ENCODE measurements around the gene AKR1C1.
"Not testable (repeated sequence)": the region's sequence is repeated elsewhere in the genome, so short reads cannot be mapped to it uniquely, and the experiment has no call there.

AKR1C1 gene

DNA sequence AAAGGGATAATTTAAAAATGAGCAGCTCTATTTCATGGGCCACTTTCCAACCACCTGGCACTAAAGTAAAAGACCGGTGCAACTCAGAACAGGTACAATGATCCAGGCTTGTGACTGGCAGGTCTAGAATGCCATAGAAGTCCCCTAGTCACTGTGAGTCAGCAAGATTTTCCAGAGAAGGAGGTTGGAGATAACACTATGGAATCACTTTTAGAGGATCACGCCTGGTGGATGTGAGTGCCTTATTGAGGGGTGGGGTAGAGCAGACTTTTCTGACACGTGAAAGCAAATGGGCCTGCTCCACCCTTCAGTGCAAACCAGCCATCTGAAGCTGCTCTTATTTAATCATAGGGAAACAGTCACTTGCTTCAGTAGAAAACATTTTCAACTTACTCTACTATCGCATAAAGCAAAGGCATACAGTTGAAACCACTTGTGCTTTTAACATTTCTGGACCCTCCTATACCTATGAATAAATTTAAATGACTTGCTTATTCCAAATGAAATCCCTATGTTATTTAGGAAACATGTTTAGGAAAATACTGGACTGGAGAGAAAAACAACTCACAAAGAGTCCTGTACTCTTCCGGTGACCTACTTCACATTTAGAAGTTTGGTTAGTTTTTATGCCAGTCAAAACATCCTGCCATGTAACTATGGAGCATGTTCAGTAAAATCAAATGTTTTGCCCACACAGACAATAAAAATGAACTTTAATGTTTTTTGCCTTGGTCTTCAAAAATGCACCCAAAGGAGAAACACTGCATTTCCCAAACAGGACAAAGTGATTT, 21.5 kb upstream of the AKR1C1 start:
- TF ChIP-seq, protein P1, sequence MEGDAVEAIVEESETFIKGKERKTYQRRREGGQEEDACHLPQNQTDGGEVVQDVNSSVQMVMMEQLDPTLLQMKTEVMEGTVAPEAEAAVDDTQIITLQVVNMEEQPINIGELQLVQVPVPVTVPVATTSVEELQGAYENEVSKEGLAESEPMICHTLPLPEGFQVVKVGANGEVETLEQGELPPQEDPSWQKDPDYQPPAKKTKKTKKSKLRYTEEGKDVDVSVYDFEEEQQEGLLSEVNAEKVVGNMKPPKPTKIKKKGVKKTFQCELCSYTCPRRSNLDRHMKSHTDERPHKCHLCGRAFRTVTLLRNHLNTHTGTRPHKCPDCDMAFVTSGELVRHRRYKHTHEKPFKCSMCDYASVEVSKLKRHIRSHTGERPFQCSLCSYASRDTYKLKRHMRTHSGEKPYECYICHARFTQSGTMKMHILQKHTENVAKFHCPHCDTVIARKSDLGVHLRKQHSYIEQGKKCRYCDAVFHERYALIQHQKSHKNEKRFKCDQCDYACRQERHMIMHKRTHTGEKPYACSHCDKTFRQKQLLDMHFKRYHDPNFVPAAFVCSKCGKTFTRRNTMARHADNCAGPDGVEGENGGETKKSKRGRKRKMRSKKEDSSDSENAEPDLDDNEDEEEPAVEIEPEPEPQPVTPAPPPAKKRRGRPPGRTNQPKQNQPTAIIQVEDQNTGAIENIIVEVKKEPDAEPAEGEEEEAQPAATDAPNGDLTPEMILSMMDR (IDR thresholded peaks at IDR 0.05): no peak
- H3K4me3 ChIP-seq (ENCODE audit: low read depth in 1 of 2, low read length in 1 of 2): no peak overlapping the region
- no peaks in the 10 kb centered on the region for H3K4me1 ChIP-seq (ENCODE audit: control insufficient read depth in 1 of 2, insufficient read depth in 1 of 2, low read depth in 1 of 2, low read length in 1 of 2)
- H3K27me3 ChIP-seq: no peaks in the 10 kb centered on the region
- no peaks in the 10 kb centered on the region for H3K36me3 ChIP-seq
- no peak overlapping the region for H3K27ac ChIP-seq
- no peaks in the 10 kb centered on the region for H3K9me3 ChIP-seq

- not testable (repeated sequence) for H3K9me3 ChIP-seq; H3K4me3 ChIP-seq (ENCODE audit: low read depth in 1 of 2, low read length in 1 of 2); H3K27me3 ChIP-seq; H3K36me3 ChIP-seq; H3K4me1 ChIP-seq (ENCODE audit: control insufficient read depth in 1 of 2, insufficient read depth in 1 of 2, low read depth in 1 of 2, low read length in 1 of 2); H3K27ac ChIP-seq
These were observed 20.3 kb upstream of the AKR1C1 start for GRCh38 chr10:4942931-4943330.

- not testable (repeated sequence) for H3K27me3 ChIP-seq; H3K4me3 ChIP-seq (ENCODE audit: low read depth in 1 of 2, low read length in 1 of 2); H3K9me3 ChIP-seq; H3K36me3 ChIP-seq; H3K27ac ChIP-seq; H3K4me1 ChIP-seq (ENCODE audit: control insufficient read depth in 1 of 2, insufficient read depth in 1 of 2, low read depth in 1 of 2, low read length in 1 of 2)
These were observed 19.8 kb upstream of the AKR1C1 start for GRCh38 chr10:4943416-4943815.

GRCh38 chr10:4943821-4944220, 19.4 kb upstream of the AKR1C1 start:
- Histone ChIP-seq H3K4me1 (ENCODE audit: control insufficient read depth in 1 of 2, insufficient read depth in 1 of 2, low read depth in 1 of 2, low read length in 1 of 2) (no peaks in the 10 kb centered on the region), H3K36me3 (no peaks in the 10 kb centered on the region), H3K27ac (no peak overlapping the region), H3K27me3 (no peaks in the 10 kb centered on the region), H3K4me3 (ENCODE audit: low read depth in 1 of 2, low read length in 1 of 2) (no peak overlapping the region), H3K9me3 (no peaks in the 10 kb centered on the region)
- TF ChIP-seq, protein P1 (IDR thresholded peaks at IDR 0.05): no peak

DNA sequence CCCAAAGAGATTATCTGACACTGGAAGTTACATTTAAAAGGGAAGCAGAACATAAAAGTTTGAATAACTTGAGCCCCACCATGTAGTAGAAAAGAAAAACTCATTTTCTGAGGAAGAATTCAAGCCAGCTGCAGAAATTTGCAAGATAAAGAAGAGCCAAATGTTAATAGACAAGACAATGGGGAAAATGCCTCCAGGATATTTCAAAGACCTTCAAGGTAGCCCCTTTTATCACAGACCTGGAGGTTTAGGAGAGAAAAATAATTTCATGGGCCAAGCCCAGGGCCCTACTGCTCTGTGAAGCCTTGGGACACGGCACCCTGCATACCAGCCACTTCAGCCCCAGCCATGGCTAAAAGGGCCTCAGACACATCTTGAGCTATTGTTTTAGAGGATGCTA, 18.4 kb upstream of the AKR1C1 start:
- no peaks in the 10 kb centered on the region for H3K4me1 ChIP-seq (ENCODE audit: control insufficient read depth in 1 of 2, insufficient read depth in 1 of 2, low read depth in 1 of 2, low read length in 1 of 2)
- H3K27ac ChIP-seq: no peak overlapping the region
- H3K36me3 ChIP-seq: no peaks in the 10 kb centered on the region
- no peaks in the 10 kb centered on the region for H3K27me3 ChIP-seq
- H3K9me3 ChIP-seq: no peaks in the 10 kb centered on the region
- H3K4me3 ChIP-seq (ENCODE audit: low read depth in 1 of 2, low read length in 1 of 2): no peak overlapping the region
- TF ChIP-seq, protein P1 (IDR thresholded peaks at IDR 0.05): no peak

GRCh38 chr10:4945766-4946717, 17.2 kb upstream of the AKR1C1 start:
- Histone ChIP-seq H3K27me3 (no peaks in the 10 kb centered on the region), H3K4me3 (ENCODE audit: low read depth in 1 of 2, low read length in 1 of 2) (no peak overlapping the region), H3K36me3 (no peaks in the 10 kb centered on the region), H3K4me1 (ENCODE audit: control insufficient read depth in 1 of 2, insufficient read depth in 1 of 2, low read depth in 1 of 2, low read length in 1 of 2) (no peaks in the 10 kb centered on the region), H3K9me3 (no peaks in the 10 kb centered on the region), H3K27ac (no peak overlapping the region)
- TF ChIP-seq, protein P1 (IDR thresholded peaks at IDR 0.05): no peak
